Sigmoid colon (tissue), 7 donors: ENCODE data around the gene TRUB2. TPM values are rescaled to one million over a fixed set of nuclear protein-coding genes. Genes with fewer than 3 reads are reported as not detected.

Source experiments
- DNase-seq: peaks from one replicate; pipeline ENCODE4 v3.0.0-alpha.2; 2019
- H3K27ac ChIP-seq, 4 donors: fragments of 200-600 bp; sonication (generic); one replicate each; pipeline ENCODE4 v1.5.1; 2016 to 2019; ENCODE audit warnings: mild to moderate bottlenecking in 1 of 4
- H3K27me3 ChIP-seq, 3 donors: fragments of 200-600 bp; sonication (generic); one replicate each; pipeline ENCODE4 v1.5.1; 2019; ENCODE audit warnings: mild to moderate bottlenecking in 1 of 3
- H3K36me3 ChIP-seq, 4 donors: fragments of 200-600 bp; sonication (generic); one replicate each; pipeline ENCODE4 v1.5.1; 2016 to 2019
- H3K4me1 ChIP-seq, 4 donors: fragments of 200-600 bp; sonication (generic); one replicate each; pipeline ENCODE4 v1.5.1; 2017 to 2019
- H3K4me3 ChIP-seq, 4 donors: fragments of 200-600 bp; sonication (generic); one replicate each; pipeline ENCODE4 v1.5.1; 2017 to 2019; ENCODE audit warnings: mild to moderate bottlenecking in 2 of 4, moderate library complexity in 1 of 4
- H3K9me3 ChIP-seq, 4 donors: fragments of 200-600 bp in 3 of 4; sonication (generic) in 3 of 4; one replicate each; pipeline versions ENCODE4 v1.5.1 to v1.6.1; 2013 to 2019
- CTCF ChIP-seq, 4 experiments: fragments of 450-650 bp in 3 of 4; fragments of 200-600 bp in 1 of 4; IDR thresholded peaks; one replicate each; pipeline ENCODE4 v1.5.1; 2016 to 2019; ENCODE audit warnings: antibody characterized with exemption in 4 of 4, mild to moderate bottlenecking in 3 of 4, moderate library complexity in 2 of 4
- EP300 ChIP-seq, 4 donors: sonication (generic); formaldehyde crosslinking; IDR thresholded peaks; one replicate each; pipeline ENCODE4 v1.6.1; 2017; ENCODE audit warnings: antibody characterized with exemption in 4 of 4
- POLR2A ChIP-seq, 2 donors: fragments of 450-650 bp; IDR thresholded peaks; one replicate each; pipeline ENCODE4 v1.6.1; 2016; ENCODE audit warnings: antibody characterized with exemption in 2 of 2, mild to moderate bottlenecking in 2 of 2, moderate library complexity in 2 of 2
- POLR2AphosphoS5 ChIP-seq, 4 donors: sonication (generic); formaldehyde crosslinking; IDR thresholded peaks; one replicate each; pipeline ENCODE4 v1.6.1; 2017; ENCODE audit warnings: antibody characterized with exemption in 4 of 4
- whole genome bisulfite sequencing, 2 donors: extraction: QIAGEN DNeasy Blood & Tissue Kit; methylation state at CpG; one replicate each; pipeline ENCODE4 v1.1.7; 2013; 5-methylcytosine and 5-hydroxymethylcytosine counted together
- intact Hi-C: fragments of 100-400 bp; cut with DNase I; formaldehyde crosslinking; loops from one replicate; pipeline ENCODE4 v1.15.1; 2023
- polyA plus RNA-seq, 3 donors: library from polyadenylated mRNA; stranded (reverse); fragments of 200-250 nt; gene quantifications; one replicate each; pipeline ENCODE4 v1.2.3, GENCODE V29; 2013
- total RNA-seq, 4 donors: library from RNA; depleted of rRNA; stranded (reverse); fragments of >200 nt; gene quantifications; one replicate each; pipeline ENCODE4 v1.1.0, GENCODE V29; 2016
- donor health status: healthy with polysubstance abuse.
- donor health status: Bipolar disorder and iron deficiency.
- donor health status: healthy.

TRUB2 gene
- total and polyA plus RNA-seq, 7 donors = 7.6 to 20.8 (median 14.1) TPM

- H3K4me3 ChIP-seq = peak overlapping the region; percentile 52 to 75 (median 72)
- H3K27me3 ChIP-seq = no peaks in the 10 kb centered on the region
- peaks cover 0 to 10% (median 0%) of the 10 kb centered on the region in 4 donors for H3K36me3 ChIP-seq
- no peak for DNase-seq
- H3K27ac ChIP-seq = peak overlapping the region; percentile 88 to 95 (median 94)
- intact Hi-C loops = loop anchor here (2.0 to 5.0 kb wide), 2 partner anchors 30 to 182 kb away; partner anchors contain the start of genes SLC27A4 and SPTAN1
- H3K9me3 ChIP-seq = no peaks in the 10 kb centered on the region
- TF ChIP-seq CTCF (IDR thresholded peaks at IDR 0.05) = no peak
- no peak for TF ChIP-seq EP300 (IDR thresholded peaks at IDR 0.05)
- no peak for TF ChIP-seq POLR2AphosphoS5 (IDR thresholded peaks at IDR 0.05)
- no peak for TF ChIP-seq POLR2A (IDR thresholded peaks at IDR 0.05)
- peaks cover 0 to 32% (median 24%) of the 10 kb centered on the region in 4 donors for H3K4me1 ChIP-seq
Observed at GRCh38 chr9:128370367-128370751, 48.1 kb upstream of the TRUB2 start.

GRCh38 chr9:128369024-128369706, 46.9 kb upstream of the TRUB2 start:
- H3K27ac ChIP-seq = no peak overlapping the region
- intact Hi-C loops = no loop called here
- H3K4me3 ChIP-seq = no peak overlapping the region
- TF ChIP-seq CTCF (IDR thresholded peaks at IDR 0.05) (no peak), POLR2A (IDR thresholded peaks at IDR 0.05) (no peak), POLR2AphosphoS5 (IDR thresholded peaks at IDR 0.05) (no peak), EP300 (IDR thresholded peaks at IDR 0.05) (no peak)
- no peaks in the 10 kb centered on the region for H3K36me3 ChIP-seq
- 93 to 94% methylated on average over 9 of the region's 9 CpGs for WGBS, 2 donors
- peaks cover 0 to 44% (median 34%) of the 10 kb centered on the region in 4 donors for H3K4me1 ChIP-seq
- H3K9me3 ChIP-seq = no peaks in the 10 kb centered on the region
- no peak for DNase-seq
- no peaks in the 10 kb centered on the region for H3K27me3 ChIP-seq

- Histone ChIP-seq H3K4me1 (peaks cover 0 to 33% (median 29%) of the 10 kb centered on the region in 4 donors), H3K4me3 (peak overlapping the region in 2 of 4 donors; percentile 43 to 45), H3K27me3 (no peaks in the 10 kb centered on the region), H3K9me3 (no peaks in the 10 kb centered on the region), H3K27ac (peak overlapping the region; percentile 50 to 66 (median 62)), H3K36me3 (no peaks in the 10 kb centered on the region)
- TF ChIP-seq POLR2AphosphoS5 (IDR thresholded peaks at IDR 0.05) (no peak), EP300 (IDR thresholded peaks at IDR 0.05) (no peak), POLR2A (IDR thresholded peaks at IDR 0.05) (no peak), CTCF (IDR thresholded peaks at IDR 0.05) (no peak)
- no peak for DNase-seq
- WGBS, 2 donors = 86% methylated on average over 4 of the region's 4 CpGs
- intact Hi-C loops = no loop called here
Observed at GRCh38 chr9:128365525-128365924, 43.3 kb upstream of the TRUB2 start.

- WGBS, 2 donors = 80 to 86% methylated on average over 3 of the region's 3 CpGs
- no peak for DNase-seq
- intact Hi-C loops = loop anchor here (1.0 kb wide), 1 partner anchor 58 kb away; the partner anchor contains the start of gene CERCAM
- Histone ChIP-seq H3K4me3 (no peak overlapping the region), H3K27ac (peak overlapping the region in 3 of 4 donors; percentile 63 to 76 (median 69)), H3K27me3 (no peaks in the 10 kb centered on the region), H3K9me3 (no peaks in the 10 kb centered on the region), H3K4me1 (peaks cover 0 to 27% (median 24%) of the 10 kb centered on the region in 4 donors), H3K36me3 (peaks cover 0 to 5% (median 0%) of the 10 kb centered on the region in 4 donors)
- TF ChIP-seq POLR2A (IDR thresholded peaks at IDR 0.05) (no peak), POLR2AphosphoS5 (IDR thresholded peaks at IDR 0.05) (no peak), CTCF (IDR thresholded peaks at IDR 0.05) (no peak), EP300 (IDR thresholded peaks at IDR 0.05) (no peak)
Observed at GRCh38 chr9:128362774-128363173, 40.5 kb upstream of the TRUB2 start.
